ENCODE data around the gene DOCK6.

- TF ChIP-seq, protein P1, sequence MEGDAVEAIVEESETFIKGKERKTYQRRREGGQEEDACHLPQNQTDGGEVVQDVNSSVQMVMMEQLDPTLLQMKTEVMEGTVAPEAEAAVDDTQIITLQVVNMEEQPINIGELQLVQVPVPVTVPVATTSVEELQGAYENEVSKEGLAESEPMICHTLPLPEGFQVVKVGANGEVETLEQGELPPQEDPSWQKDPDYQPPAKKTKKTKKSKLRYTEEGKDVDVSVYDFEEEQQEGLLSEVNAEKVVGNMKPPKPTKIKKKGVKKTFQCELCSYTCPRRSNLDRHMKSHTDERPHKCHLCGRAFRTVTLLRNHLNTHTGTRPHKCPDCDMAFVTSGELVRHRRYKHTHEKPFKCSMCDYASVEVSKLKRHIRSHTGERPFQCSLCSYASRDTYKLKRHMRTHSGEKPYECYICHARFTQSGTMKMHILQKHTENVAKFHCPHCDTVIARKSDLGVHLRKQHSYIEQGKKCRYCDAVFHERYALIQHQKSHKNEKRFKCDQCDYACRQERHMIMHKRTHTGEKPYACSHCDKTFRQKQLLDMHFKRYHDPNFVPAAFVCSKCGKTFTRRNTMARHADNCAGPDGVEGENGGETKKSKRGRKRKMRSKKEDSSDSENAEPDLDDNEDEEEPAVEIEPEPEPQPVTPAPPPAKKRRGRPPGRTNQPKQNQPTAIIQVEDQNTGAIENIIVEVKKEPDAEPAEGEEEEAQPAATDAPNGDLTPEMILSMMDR (IDR thresholded peaks at IDR 0.05) = no peak
- no peak for TF ChIP-seq POLR2AphosphoS5 (IDR thresholded peaks at IDR 0.05; ENCODE audit: insufficient read depth in 1 of 2, low read depth in 1 of 2)
Observed at GRCh38 chr19:11198175-11198534, 64.2 kb downstream of the DOCK6 start.
